Osteoblast (primary cell): ENCODE results near the gene RASSF1. TPM values are rescaled to one million over a fixed set of nuclear protein-coding genes. Genes with fewer than 3 reads are reported as not detected.

Source experiments
- DNase-seq: peaks from one replicate; pipeline ENCODE4 v3.0.0; 2011; ENCODE audit warnings: low spot score, mixed read lengths; ENCODE audit not compliant: insufficient read length; ENCODE audit errors: missing footprints
- H2AFZ ChIP-seq: 2 replicates; pipeline ENCODE4 v1.6.0; 2011; ENCODE audit warnings: mild to moderate bottlenecking, low read length
- H3K27ac ChIP-seq: 2 replicates; pipeline ENCODE4 v1.5.1; 2011; ENCODE audit warnings: mild to moderate bottlenecking, low read depth, low read length, moderate library complexity
- H3K27me3 ChIP-seq: 2 replicates; pipeline ENCODE4 v1.6.0; 2012; ENCODE audit warnings: mild to moderate bottlenecking, control low read depth, inconsistent platforms, low read length, moderate library complexity; ENCODE audit not compliant: insufficient read depth
- H3K36me3 ChIP-seq: 2 replicates; pipeline ENCODE4 v1.5.1; 2011; ENCODE audit warnings: mild to moderate bottlenecking, low read length, control low read depth, moderate library complexity; ENCODE audit not compliant: insufficient read depth
- H3K4me1 ChIP-seq: 2 replicates; pipeline ENCODE4 v1.5.1; 2011; ENCODE audit warnings: mild to moderate bottlenecking, low read length, control low read depth, moderate library complexity; ENCODE audit not compliant: insufficient read depth
- H3K4me2 ChIP-seq: 2 replicates; pipeline ENCODE4 v1.6.0; 2011; ENCODE audit warnings: mild to moderate bottlenecking, low read length; ENCODE audit not compliant: insufficient read depth
- H3K4me3 ChIP-seq: fragments of 200-600 bp; sonication (generic); 3 replicates; pipeline ENCODE4 v1.5.1; 2012; ENCODE audit warnings: mild to moderate bottlenecking, low read length, inconsistent platforms; ENCODE audit not compliant: insufficient read depth
- H3K79me2 ChIP-seq: 2 replicates; pipeline ENCODE4 v1.6.0; 2012; ENCODE audit warnings: mild to moderate bottlenecking, low read length, control low read depth, inconsistent platforms; ENCODE audit not compliant: insufficient read depth
- H3K9me3 ChIP-seq: 2 replicates; pipeline ENCODE4 v1.5.1; 2011; ENCODE audit warnings: low read depth, low read length, control low read depth
- H4K20me1 ChIP-seq: 2 replicates; pipeline ENCODE4 v1.6.0; 2012; ENCODE audit warnings: mild to moderate bottlenecking, low read length, control low read depth; ENCODE audit not compliant: insufficient read depth
- CTCF ChIP-seq: IDR thresholded peaks from 2 replicates; pipeline ENCODE4 v1.5.1; 2011; ENCODE audit warnings: mild to moderate bottlenecking, low read depth, low read length, moderate library complexity; ENCODE audit errors: extremely low read depth
- total RNA-seq: library from RNA; depleted of rRNA; stranded (reverse); fragments of >200 nt; gene quantifications from 2 replicates; pipeline ENCODE4 v1.2.3, GENCODE V29; 2012

The RASSF1 gene
- total RNA-seq, 1 donor, result 18.1 TPM

DNA sequence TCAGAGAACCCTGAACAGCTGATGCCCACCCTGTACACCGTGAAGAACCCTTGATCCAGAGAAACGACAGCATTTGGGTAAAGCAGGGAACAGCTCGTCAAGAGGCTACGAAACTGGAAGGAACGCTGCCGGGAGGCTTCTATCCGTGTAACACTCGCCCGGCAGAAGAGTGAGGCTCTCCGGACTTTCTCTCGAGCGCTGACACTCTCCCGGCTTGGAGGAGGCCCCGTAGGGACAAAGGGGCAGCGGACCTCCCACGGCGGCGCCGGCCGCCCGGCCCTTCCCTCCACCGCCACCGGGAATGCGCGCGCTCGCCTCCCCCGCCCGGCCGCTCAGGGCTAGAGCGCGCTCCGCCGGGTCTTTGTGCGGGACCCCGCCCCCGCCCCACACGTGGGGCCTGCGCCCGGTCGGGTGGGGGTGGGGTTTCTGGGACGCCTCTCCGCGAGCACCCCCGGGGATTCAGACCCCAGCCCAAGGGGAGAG, 19.7 kb downstream of the RASSF1 start:
- Histone ChIP-seq H3K36me3 (peaks cover 33% of the 10 kb centered on the region), H4K20me1 (peaks cover 38% of the 10 kb centered on the region), H3K79me2 (peaks cover 31% of the 10 kb centered on the region), H3K9me3 (no peaks in the 10 kb centered on the region), H3K4me3 (peak overlapping the region; percentile 91), H3K27ac (peak overlapping the region; percentile 99), H3K27me3 (no peaks in the 10 kb centered on the region), H3K4me1 (peaks cover 14% of the 10 kb centered on the region), H2AFZ (peak overlapping the region; percentile 99), H3K4me2 (peak overlapping the region; percentile 99)
- TF ChIP-seq CTCF, result no peak
- peak; percentile 97 for DNase-seq

- Histone ChIP-seq H3K4me1 (peaks cover 14% of the 10 kb centered on the region), H3K27me3 (no peaks in the 10 kb centered on the region), H3K27ac (peak overlapping the region; percentile 99), H3K4me3 (peak overlapping the region; percentile 91), H3K79me2 (peaks cover 31% of the 10 kb centered on the region), H3K36me3 (peaks cover 28% of the 10 kb centered on the region), H2AFZ (no peak overlapping the region), H3K4me2 (peak overlapping the region; percentile 99), H3K9me3 (no peaks in the 10 kb centered on the region), H4K20me1 (peaks cover 38% of the 10 kb centered on the region)
- peak; percentile 72 for DNase-seq
- no peak for TF ChIP-seq CTCF
Observed at GRCh38 chr3:50319894-50320625, 20.6 kb downstream of the RASSF1 start.

GRCh38 chr3:50319181-50319893, 21.3 kb downstream of the RASSF1 start:
- DNase-seq, result no peak
- H3K4me3 ChIP-seq, result no peak overlapping the region
- no peak overlapping the region for H2AFZ ChIP-seq
- H3K9me3 ChIP-seq, result no peaks in the 10 kb centered on the region
- peak overlapping the region; percentile 99 for H3K4me2 ChIP-seq
- peaks cover 31% of the 10 kb centered on the region for H3K79me2 ChIP-seq
- peaks cover 14% of the 10 kb centered on the region for H3K4me1 ChIP-seq
- H3K27me3 ChIP-seq, result no peaks in the 10 kb centered on the region
- H4K20me1 ChIP-seq, result peaks cover 38% of the 10 kb centered on the region
- TF ChIP-seq CTCF, result no peak
- H3K36me3 ChIP-seq, result peaks cover 28% of the 10 kb centered on the region
- no peak overlapping the region for H3K27ac ChIP-seq

- H4K20me1 ChIP-seq, result peaks cover 41% of the 10 kb centered on the region
- peaks cover 28% of the 10 kb centered on the region for H3K36me3 ChIP-seq
- H3K4me2 ChIP-seq, result no peak overlapping the region
- H3K27me3 ChIP-seq, result no peaks in the 10 kb centered on the region
- no peak overlapping the region for H3K27ac ChIP-seq
- H2AFZ ChIP-seq, result no peak overlapping the region
- H3K4me3 ChIP-seq, result no peak overlapping the region
- no peak for TF ChIP-seq CTCF
- H3K4me1 ChIP-seq, result peaks cover 14% of the 10 kb centered on the region
- peaks cover 31% of the 10 kb centered on the region for H3K79me2 ChIP-seq
- no peaks in the 10 kb centered on the region for H3K9me3 ChIP-seq
- DNase-seq, result no peak
Observed at GRCh38 chr3:50318615-50319014, 22.0 kb downstream of the RASSF1 start.
